Kidney tubule cell (primary cell): ENCODE results near the gene ADCY4.
A peak's percentile ranks its signal among the peaks of the same experiment; 100 is the strongest.
"Not testable (repeated sequence)": the region's sequence is repeated elsewhere in the genome, so short reads cannot be mapped to it uniquely, and the experiment has no call there.

Experiments used
- DNase-seq: peaks from one replicate; pipeline ENCODE4 v3.0.0-alpha.2; 2018; ENCODE audit warnings: low spot score

ADCY4 gene

DNA sequence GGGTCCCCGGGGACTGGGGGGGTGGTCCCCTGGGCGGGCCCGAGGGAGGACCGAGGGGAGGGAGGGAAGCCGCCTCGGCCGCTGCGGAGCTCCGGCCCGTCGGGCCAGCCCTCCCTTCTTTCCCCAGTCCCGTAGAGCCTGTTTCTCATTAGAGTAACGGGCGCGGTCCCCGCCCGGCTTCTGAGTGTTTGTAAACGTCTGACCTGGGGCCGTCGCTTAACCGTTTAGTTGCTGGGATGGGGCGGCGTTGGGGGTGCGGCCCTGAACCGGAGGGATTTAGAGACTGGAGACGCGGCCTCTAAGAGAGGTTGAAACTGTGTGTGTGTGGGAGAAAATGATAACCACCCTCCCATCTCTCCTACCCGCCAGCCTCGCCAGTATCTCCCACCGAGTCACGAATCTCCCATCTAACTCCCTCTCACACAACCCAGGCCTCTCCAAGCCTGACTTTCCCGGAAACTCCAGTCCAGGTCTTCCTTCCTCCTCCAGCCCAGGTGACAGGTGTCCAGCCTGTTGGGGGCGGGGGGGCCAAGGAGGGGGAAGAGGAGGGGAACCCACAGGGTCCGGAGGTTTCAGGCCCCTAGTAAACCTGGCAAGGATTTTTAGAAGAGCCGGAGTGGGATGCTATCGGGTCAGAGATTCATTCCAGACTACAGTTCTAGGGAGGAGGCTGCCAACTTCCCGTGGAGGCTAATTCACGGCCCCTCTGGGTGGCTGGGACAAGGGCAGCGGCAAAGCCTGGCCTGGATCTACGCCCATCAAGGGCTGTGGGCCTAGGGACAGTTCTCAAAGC lies 32.0 kb upstream of the ADCY4 start:
- DNase-seq = peak; percentile 92

DNA sequence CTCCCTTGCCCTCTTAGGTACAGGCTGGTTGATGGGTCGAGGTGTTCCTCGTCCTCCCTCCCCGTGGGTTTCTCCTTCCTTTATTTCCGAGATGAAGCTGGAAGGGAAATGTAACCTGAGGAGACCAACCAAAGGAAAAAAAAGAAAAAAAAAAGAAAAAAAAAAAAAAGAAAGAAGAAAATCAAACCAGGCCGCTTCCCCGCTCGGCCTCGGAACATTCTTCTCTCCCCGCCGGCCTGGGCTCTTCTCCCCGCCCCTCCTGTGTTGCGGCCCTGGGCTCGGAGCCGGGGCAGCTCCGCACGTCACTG lies 31.5 kb upstream of the ADCY4 start:
- no peak for DNase-seq

GRCh38 chr14:24365600-24366412 lies 30.9 kb upstream of the ADCY4 start:
- peak; percentile 91 for DNase-seq

- DNase-seq = no peak
Measured at GRCh38 chr14:24364841-24365240, 30.0 kb upstream of the ADCY4 start.

GRCh38 chr14:24363401-24363800 lies 28.5 kb upstream of the ADCY4 start:
- DNase-seq = no peak

DNA sequence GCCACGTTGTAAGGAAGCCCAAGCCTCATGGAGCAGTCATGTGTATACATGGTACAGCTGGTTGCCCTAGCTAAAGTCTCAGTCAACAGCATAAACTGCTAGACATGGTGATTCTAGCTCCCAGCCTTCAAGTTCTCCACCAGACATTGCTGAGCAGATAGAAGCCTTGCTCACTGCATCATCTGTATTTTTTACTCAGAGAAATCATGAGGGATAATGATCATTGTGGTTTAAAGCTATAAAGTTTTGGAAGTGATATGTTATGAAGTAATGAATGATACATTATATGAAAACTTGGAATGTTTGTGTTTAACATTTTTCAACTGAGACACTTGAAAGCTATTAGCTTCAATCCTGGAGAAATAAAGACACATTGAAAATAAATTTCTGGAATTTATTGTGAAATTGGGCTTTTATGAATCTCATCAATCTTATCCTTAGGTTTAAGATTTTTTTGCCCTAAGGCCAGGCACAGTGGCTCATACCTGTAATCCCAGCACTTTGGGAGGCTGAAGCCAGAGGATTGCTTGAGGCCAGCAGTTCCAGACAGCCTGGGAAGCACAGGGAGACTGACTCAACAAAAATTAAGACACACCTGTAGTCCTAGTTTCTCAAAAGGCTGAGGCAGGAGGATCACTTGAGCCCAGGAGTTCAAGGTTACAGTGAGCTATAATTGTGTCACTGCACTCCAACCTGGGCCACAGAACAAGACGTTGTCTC lies 27.5 kb upstream of the ADCY4 start:
- no peak for DNase-seq

DNA sequence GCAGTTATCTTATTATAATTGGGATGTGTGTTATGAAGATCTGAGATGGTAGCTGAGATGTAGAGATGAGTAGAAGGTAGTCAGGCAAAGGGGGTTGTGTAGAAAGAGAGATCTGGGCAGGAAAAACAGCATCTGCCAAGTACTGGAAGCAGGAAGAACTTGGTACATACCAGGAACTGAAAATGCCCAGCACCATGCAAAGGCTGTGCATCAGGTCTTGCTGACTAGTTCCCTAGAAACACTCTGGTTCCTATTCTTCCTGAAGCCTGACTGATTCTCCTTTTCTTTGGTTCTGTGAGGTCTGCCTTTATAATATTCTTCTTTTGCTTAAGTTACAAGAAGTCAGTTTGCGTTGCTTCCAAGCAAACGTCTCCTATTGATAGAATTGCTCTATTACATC lies 26.5 kb upstream of the ADCY4 start:
- DNase-seq = no peak

GRCh38 chr14:24360281-24360680 lies 25.4 kb upstream of the ADCY4 start:
- DNase-seq = no peak

GRCh38 chr14:24356208-24356607 lies 21.3 kb upstream of the ADCY4 start:
- no peak for DNase-seq

- no peak for DNase-seq
Measured at GRCh38 chr14:24355009-24355408, 20.1 kb upstream of the ADCY4 start.

- DNase-seq = not testable (repeated sequence)
Measured at GRCh38 chr14:24354482-24354825, 19.6 kb upstream of the ADCY4 start.

DNA sequence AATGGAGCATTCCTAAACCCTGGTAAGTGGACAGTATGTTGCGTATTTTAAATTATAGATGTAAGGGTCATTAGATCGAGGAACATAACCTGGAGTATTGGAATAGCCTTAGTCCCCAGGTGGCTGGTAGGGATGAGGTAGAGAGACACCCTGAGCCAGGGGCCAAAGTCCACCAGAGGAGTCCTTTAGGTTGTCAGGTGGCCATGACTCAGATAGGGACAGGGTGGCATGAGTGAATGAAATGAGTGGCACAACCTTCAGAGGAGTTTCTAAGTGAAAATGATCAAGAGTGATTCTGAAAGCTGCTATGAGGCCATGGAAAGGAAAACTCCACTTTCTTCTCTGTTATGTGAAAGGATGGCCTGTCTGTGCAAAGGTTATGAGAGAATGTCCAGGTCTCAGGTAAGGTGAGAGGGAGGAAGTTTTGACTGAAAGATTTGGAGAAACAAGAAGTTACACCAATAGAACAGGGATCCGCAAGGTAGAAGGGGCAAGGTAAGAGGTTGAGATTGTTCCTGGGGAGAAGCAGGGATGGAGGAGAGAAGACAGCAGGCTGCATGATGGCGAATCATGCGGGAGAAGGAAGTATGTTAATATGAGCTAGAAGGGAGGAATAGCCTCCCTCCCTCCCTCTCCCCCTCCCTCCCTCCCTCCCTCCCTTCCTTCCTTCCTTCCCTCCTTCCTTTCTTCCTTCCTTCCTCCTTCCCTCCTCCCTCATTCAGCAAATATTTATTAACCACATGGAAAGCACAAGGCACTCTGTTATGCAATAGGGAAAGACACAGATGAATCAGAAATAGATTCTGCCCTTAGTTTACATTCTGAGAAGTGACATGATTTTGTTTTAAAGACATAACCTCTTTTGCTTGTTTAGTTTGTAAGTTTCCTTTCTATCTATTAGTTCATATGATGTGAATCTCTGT lies 18.9 kb upstream of the ADCY4 start:
- peak; percentile 51 for DNase-seq

GRCh38 chr14:24351517-24351916 lies 16.6 kb upstream of the ADCY4 start:
- DNase-seq = peak; percentile 30

DNA sequence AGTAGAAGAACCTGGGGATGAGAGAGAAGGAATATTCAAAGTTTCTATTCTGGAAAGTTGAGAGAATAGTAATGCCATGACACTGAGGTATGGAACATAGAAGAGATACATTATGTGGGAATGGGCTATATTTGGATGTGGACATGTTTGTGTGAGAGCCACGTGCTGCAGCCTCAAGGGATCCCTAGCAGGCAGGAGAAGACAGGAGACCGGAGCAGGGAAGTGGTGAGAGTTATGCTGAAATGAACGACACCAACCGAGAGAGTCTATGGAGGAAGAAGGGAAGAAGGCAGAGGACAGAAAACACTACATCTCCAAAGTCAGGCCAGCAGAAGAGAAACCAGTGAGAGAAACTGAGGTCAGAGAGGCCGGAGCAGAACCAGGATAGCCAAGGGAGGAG lies 14.9 kb upstream of the ADCY4 start:
- no peak for DNase-seq

DNA sequence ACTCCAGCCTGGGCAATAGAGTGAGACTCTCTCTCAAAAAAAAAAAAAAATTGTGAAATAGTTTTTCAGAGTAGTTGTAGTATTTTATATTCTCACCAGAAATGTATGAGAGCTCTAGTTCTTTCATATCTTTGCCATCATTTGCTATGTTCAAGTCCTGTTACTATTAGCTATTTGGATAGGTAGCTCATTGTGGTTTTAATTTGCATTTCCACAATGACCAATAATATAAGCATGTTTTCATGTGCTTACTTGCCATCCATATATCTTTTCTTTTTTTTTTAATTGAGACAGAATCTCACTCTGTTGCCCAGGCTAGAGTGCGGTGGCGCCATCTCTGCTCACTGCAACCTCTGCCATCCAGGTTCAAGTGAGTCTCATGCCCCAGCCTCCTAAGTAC lies 13.3 kb upstream of the ADCY4 start:
- DNase-seq = no peak

DNA sequence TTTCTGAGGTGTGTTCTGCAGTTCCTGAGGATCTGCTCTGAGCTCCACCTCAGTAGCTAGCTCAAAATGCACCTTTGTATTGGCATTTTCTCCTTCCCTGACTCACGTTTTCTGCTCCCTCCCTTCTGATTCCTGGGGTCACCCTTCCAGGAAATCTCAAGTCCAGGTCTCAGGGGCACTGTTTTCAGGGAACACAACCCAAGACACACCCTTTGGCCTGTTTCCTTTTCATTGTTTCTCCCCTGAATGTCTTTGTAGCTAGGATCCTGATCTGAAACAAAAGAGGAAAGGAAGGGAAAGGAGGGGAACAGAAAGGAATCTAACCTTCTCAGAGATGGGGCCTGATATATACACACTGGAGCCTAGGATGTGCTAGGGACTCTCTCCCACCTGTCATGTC lies 12.3 kb upstream of the ADCY4 start:
- no peak for DNase-seq

DNA sequence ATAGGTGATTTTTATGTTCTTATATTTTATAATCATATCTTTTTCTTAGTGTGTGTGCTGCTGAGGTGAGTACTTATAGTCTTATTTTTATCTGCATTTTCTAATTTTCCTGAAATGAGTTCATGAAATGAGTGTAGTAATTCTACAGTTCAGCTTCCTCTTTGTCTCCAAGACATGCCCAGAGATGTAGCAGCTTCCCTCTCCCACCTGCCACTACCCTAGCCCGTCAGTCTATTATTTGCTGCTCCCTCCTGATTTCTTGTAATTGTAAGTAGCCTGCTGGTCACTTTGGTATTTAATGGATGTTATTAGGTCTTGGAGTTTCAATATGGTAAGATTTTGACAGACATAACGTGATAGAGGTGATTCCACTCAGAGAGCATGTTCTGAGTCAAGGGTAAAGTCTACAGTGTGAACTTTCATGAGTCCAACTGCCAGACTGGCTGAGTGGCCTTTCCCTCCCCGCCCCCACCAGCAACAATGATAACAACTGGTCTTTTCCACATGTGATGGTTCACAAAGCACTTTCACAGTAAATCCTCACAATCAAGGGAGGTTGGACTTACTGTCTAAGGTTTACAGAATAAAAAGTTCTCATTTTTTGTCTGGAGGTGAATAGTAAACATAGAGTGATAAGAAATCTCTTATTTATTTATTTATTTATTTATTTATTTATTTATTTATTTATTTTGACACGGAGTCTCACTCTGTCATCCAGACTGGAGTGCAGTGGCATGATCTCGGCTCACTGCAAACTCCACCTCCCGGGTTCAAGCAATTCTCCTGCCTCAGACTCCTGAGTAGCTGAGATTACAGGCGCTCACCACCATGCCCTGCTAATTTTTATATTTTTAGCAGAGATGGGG lies 9.2 kb upstream of the ADCY4 start:
- no peak for DNase-seq

- DNase-seq = no peak
Measured at GRCh38 chr14:24342889-24343288, 8.0 kb upstream of the ADCY4 start.

DNA sequence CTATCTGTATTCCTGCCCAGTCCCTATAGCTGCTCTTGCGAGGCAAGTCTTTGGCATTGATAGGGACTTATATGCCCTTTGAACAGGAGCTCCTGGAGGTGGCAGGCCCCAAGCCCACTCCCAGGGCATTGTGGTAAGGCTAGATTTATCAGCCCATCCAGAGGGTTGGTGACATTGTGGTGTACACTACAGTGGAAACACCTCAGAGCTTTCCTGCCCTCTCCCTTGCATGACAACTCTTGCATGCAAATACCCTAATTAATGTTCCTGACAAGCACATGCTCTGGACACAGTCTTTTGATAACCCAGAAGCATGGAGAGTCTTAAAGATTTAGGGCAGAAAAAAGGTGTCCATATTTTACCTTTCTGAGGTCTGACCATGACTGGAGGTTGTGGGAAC lies 5.7 kb upstream of the ADCY4 start:
- no peak for DNase-seq

DNA sequence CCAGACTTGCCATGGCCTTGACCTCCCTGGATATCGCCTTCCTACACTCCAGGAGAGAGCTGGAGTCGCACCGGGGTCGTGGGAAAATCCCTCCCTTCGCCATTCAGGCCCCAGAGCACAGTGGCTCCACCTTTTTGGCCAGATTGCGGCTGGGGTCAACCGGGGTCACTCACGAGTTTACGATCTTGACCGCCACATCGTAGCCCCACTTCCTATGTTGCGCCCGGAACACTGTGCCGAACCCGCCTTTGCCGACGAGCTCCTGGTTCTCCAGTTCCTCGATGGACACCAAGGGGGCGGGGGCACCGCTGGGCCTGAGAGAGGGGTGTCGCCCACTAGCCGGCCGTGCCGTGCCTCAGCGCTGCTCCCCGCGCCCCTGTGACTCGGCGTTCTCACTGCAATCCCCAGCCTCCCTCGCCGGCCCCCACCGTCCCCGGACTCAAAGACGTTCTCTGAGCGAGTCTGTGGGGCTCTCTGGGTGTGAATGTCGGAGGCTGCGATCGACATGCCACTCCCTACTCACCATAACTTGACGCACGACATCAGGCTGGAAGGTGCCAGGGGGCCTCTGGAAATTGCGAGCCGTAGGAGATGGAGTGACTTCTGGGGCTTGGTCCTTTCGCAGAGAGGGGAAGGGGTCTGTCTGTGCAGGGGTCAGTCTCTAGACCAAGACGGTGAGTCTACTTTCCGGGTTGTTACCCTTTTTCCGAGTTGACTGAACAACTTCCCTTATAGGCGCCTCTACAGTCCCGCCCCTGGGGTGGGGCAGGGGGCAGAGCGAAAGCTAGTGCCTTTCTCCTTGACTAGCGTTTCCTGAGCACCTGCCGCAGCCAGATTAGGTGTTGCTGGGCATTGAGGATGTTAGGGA lies 4.6 kb upstream of the ADCY4 start, which contains the start of gene RIPK3:
Gene RIPK3 (minus strand): TSS at position 708 of the 868 bp plus-strand sequence. CDS start 165 bp downstream, at position 543.
- DNase-seq = peak; percentile 36
